Trophoblast cell (in vitro differentiated cells and primary cell): Measurements from ENCODE around the gene RPF1.
"Not testable (repeated sequence)": the region's sequence is repeated elsewhere in the genome, so short reads cannot be mapped to it uniquely, and the experiment has no call there.

Experiments
- DNase-seq, 2 donors: peaks; one replicate each; pipeline ENCODE4 v3.0.0-alpha.2; 2016
- H2AFZ ChIP-seq: 2 replicates; pipeline ENCODE4 v1.6.1; 2013; ENCODE audit warnings: low read length, moderate library complexity, mild to moderate bottlenecking; ENCODE audit not compliant: insufficient read depth, poor library complexity
- H2AK5ac ChIP-seq: 2 replicates; pipeline ENCODE4 v1.6.1; 2013; ENCODE audit warnings: mild to moderate bottlenecking, low read length
- H2BK120ac ChIP-seq: 2 replicates; pipeline ENCODE4 v1.6.1; 2013; ENCODE audit warnings: low read length, mild to moderate bottlenecking, moderate library complexity; ENCODE audit not compliant: insufficient read depth, poor library complexity
- H2BK12ac ChIP-seq: 2 replicates; pipeline ENCODE4 v1.6.1; 2013; ENCODE audit warnings: mild to moderate bottlenecking, low read length, moderate library complexity
- H2BK5ac ChIP-seq: 2 replicates; pipeline ENCODE4 v1.6.1; 2013; ENCODE audit warnings: low read length, low read depth, moderate library complexity, mild to moderate bottlenecking; ENCODE audit not compliant: poor library complexity
- H3K14ac ChIP-seq: 2 replicates; pipeline ENCODE4 v1.6.1; 2013; ENCODE audit warnings: mild to moderate bottlenecking, low read length
- H3K18ac ChIP-seq: 2 replicates; pipeline ENCODE4 v1.6.1; 2013; ENCODE audit warnings: mild to moderate bottlenecking, low read length
- H3K23ac ChIP-seq: 2 replicates; pipeline ENCODE4 v1.6.1; 2013; ENCODE audit warnings: low read length
- H3K27ac ChIP-seq: 2 replicates; pipeline ENCODE4 v1.5.1; 2013; ENCODE audit warnings: low read depth, mild to moderate bottlenecking, inconsistent platforms, low read length, moderate library complexity
- H3K27me3 ChIP-seq: 2 replicates; pipeline ENCODE4 v1.6.1; 2013; ENCODE audit warnings: inconsistent platforms, mild to moderate bottlenecking, low read length, moderate library complexity; ENCODE audit not compliant: insufficient read depth
- H3K36me3 ChIP-seq, 2 experiments: 1 replicate in 1 of 2; 2 replicates in 1 of 2; pipeline ENCODE4 v1.6.1; 2013; ENCODE audit warnings: low read length in 2 of 2, mild to moderate bottlenecking in 2 of 2, moderate library complexity in 1 of 2; ENCODE audit not compliant: insufficient read depth in 2 of 2, control insufficient read depth in 1 of 2
- H3K4ac ChIP-seq: 2 replicates; pipeline ENCODE4 v1.6.1; 2013; ENCODE audit warnings: low read depth, mild to moderate bottlenecking, low read length, moderate library complexity
- H3K4me1 ChIP-seq, 2 experiments: 1 replicate in 1 of 2; 2 replicates in 1 of 2; pipeline ENCODE4 v1.6.1; 2013; ENCODE audit warnings: low read length in 2 of 2, mild to moderate bottlenecking in 2 of 2, moderate library complexity in 1 of 2; ENCODE audit not compliant: insufficient read depth in 2 of 2, control insufficient read depth in 1 of 2
- H3K4me2 ChIP-seq: 2 replicates; pipeline ENCODE4 v1.6.1; 2013; ENCODE audit warnings: inconsistent platforms, mild to moderate bottlenecking, low read length, moderate library complexity
- H3K4me3 ChIP-seq: 2 replicates; pipeline ENCODE4 v1.5.1; 2013; ENCODE audit warnings: mild to moderate bottlenecking, low read depth, low read length, inconsistent platforms
- H3K79me1 ChIP-seq: one replicate; pipeline ENCODE4 v1.6.1; 2013; ENCODE audit warnings: low read length
- H3K79me2 ChIP-seq: 2 replicates; pipeline ENCODE4 v1.6.1; 2013; ENCODE audit warnings: low read length, mild to moderate bottlenecking; ENCODE audit not compliant: control insufficient read depth, insufficient read depth, poor library complexity
- H3K9ac ChIP-seq: 2 replicates; pipeline ENCODE4 v1.6.1; 2013; ENCODE audit warnings: mild to moderate bottlenecking, low read length
- H3K9me3 ChIP-seq: 2 replicates; pipeline ENCODE4 v1.6.1; 2013; ENCODE audit warnings: low read depth, mild to moderate bottlenecking, control low read depth, inconsistent platforms, low read length; ENCODE audit not compliant: insufficient read depth
- H4K12ac ChIP-seq: 2 replicates; pipeline ENCODE4 v1.6.1; 2013; ENCODE audit warnings: low read depth, mild to moderate bottlenecking, low read length, moderate library complexity
- H4K8ac ChIP-seq: 2 replicates; pipeline ENCODE4 v1.6.1; 2013; ENCODE audit warnings: low read depth, mild to moderate bottlenecking, low read length, moderate library complexity
- H4K91ac ChIP-seq: one replicate; pipeline ENCODE4 v1.6.1; 2013; ENCODE audit warnings: low read depth, mild to moderate bottlenecking, low read length, moderate library complexity
- WGBS: extraction: QIAGEN DNeasy Blood & Tissue Kit; methylation state at CpG from one replicate; pipeline ENCODE4 v1.1.7; 2013; ENCODE audit warnings: missing lambda C conversion rate; ENCODE audit not compliant: insufficient read length, insufficient coverage; ENCODE audit errors: extremely low coverage; 5-methylcytosine and 5-hydroxymethylcytosine counted together

The RPF1 gene

GRCh38 chr1:84505493-84506001, 26.5 kb downstream of the RPF1 start:
- Histone ChIP-seq H3K23ac (peak overlapping the region; percentile 83), H2BK5ac (peak overlapping the region; percentile 98), H3K27me3 (no peaks in the 10 kb centered on the region), H3K4me2 (peak overlapping the region; percentile 83), H2AFZ (peak overlapping the region; percentile 63), H3K9ac (peak overlapping the region; percentile 99), H3K36me3 (peaks cover 0 to 3% of the 10 kb centered on the region in 2 experiments), H4K8ac (peak overlapping the region; percentile 94), H3K18ac (peak overlapping the region; percentile 95), H3K79me1 (peaks cover 14% of the 10 kb centered on the region), H3K79me2 (peaks cover 9% of the 10 kb centered on the region), H2BK12ac (peak overlapping the region; percentile 12), H3K4ac (peak overlapping the region; percentile 99), H2BK120ac (peak overlapping the region; percentile 92), H2AK5ac (peak overlapping the region; percentile 81), H3K9me3 (no peaks in the 10 kb centered on the region), H3K27ac (peak overlapping the region; percentile 97), H4K91ac (peak overlapping the region; percentile 95), H3K14ac (peak overlapping the region; percentile 99), H4K12ac (peak overlapping the region; percentile 95), H3K4me1 (peaks cover 4 to 7% of the 10 kb centered on the region in 2 experiments), H3K4me3 (peak overlapping the region; percentile 97)
- no CpG with 5 or more reads among the region's 47 CpGs for WGBS
- peak in 1 of 2 donors; percentile 65 for DNase-seq

- H2BK120ac ChIP-seq = peak within 1 kb of the TSS; percentile 92
- H3K23ac ChIP-seq = peak within 1 kb of the TSS; percentile 83
- no CpG with 5 or more reads among the region's 60 CpGs for WGBS
- DNase-seq = peak; percentile 98 to 99
- peak within 1 kb of the TSS; percentile 95 for H3K18ac ChIP-seq
- peak within 1 kb of the TSS; percentile 63 for H2AFZ ChIP-seq
- H3K9ac ChIP-seq = peak within 1 kb of the TSS; percentile 99
- peaks cover 14% of the 10 kb centered on the region for H3K79me1 ChIP-seq
- H3K14ac ChIP-seq = peak within 1 kb of the TSS; percentile 99
- H3K9me3 ChIP-seq = no peaks in the 10 kb centered on the region
- H3K4me3 ChIP-seq = peak within 1 kb of the TSS; percentile 97
- H3K79me2 ChIP-seq = peaks cover 9% of the 10 kb centered on the region
- peak within 1 kb of the TSS; percentile 12 for H2BK12ac ChIP-seq
- peak within 1 kb of the TSS; percentile 95 for H4K12ac ChIP-seq
- H3K27ac ChIP-seq = peak within 1 kb of the TSS; percentile 97
- peak within 1 kb of the TSS; percentile 94 for H4K8ac ChIP-seq
- H2BK5ac ChIP-seq = peak within 1 kb of the TSS; percentile 98
- peak within 1 kb of the TSS; percentile 89 for H3K4me2 ChIP-seq
- H3K27me3 ChIP-seq = no peaks in the 10 kb centered on the region
- peaks cover 0 to 3% of the 10 kb centered on the region in 2 experiments for H3K36me3 ChIP-seq
- H3K4ac ChIP-seq = peak within 1 kb of the TSS; percentile 99
- H2AK5ac ChIP-seq = peak within 1 kb of the TSS; percentile 81
- peak within 1 kb of the TSS; percentile 95 for H4K91ac ChIP-seq
- H3K4me1 ChIP-seq = peaks cover 4 to 7% of the 10 kb centered on the region in 2 experiments
Measured at GRCh38 chr1:84506002-84506728, 27.1 kb downstream of the RPF1 start, which contains the start of the genes GNG5 and SPATA1. Gene GNG5 (minus strand): TSS chr1:84506581. CDS start chr1:84506091, 490 bp downstream. Gene SPATA1 (plus strand): TSS chr1:84506386. CDS start chr1:84516360, 9,974 bp downstream.

- H3K27me3 ChIP-seq = no peaks in the 10 kb centered on the region
- H2AFZ ChIP-seq = peak overlapping the region; percentile 61
- H2BK5ac ChIP-seq = peak overlapping the region; percentile 71
- peak overlapping the region; percentile 89 for H3K4me2 ChIP-seq
- peak in 1 of 2 donors; percentile 32 for DNase-seq
- peaks cover 0 to 3% of the 10 kb centered on the region in 2 experiments for H3K36me3 ChIP-seq
- no peak overlapping the region for H2BK12ac ChIP-seq
- H4K12ac ChIP-seq = no peak overlapping the region
- H3K23ac ChIP-seq = no peak overlapping the region
- no peak overlapping the region for H2BK120ac ChIP-seq
- H3K27ac ChIP-seq = peak overlapping the region; percentile 97
- H3K9ac ChIP-seq = no peak overlapping the region
- H3K14ac ChIP-seq = no peak overlapping the region
- no CpG with 5 or more reads among the region's 26 CpGs for WGBS
- H3K4me1 ChIP-seq = peaks cover 4 to 7% of the 10 kb centered on the region in 2 experiments
- peaks cover 14% of the 10 kb centered on the region for H3K79me1 ChIP-seq
- H4K8ac ChIP-seq = peak overlapping the region; percentile 57
- peaks cover 9% of the 10 kb centered on the region for H3K79me2 ChIP-seq
- H3K4ac ChIP-seq = no peak overlapping the region
- H4K91ac ChIP-seq = peak overlapping the region; percentile 81
- peak overlapping the region; percentile 73 for H3K4me3 ChIP-seq
- no peak overlapping the region for H3K18ac ChIP-seq
- H3K9me3 ChIP-seq = no peaks in the 10 kb centered on the region
- no peak overlapping the region for H2AK5ac ChIP-seq
Measured at GRCh38 chr1:84506729-84507453, 27.8 kb downstream of the RPF1 start.

- H3K27me3 ChIP-seq, H4K8ac ChIP-seq, H3K27ac ChIP-seq, H4K91ac ChIP-seq, H3K23ac ChIP-seq, H2AK5ac ChIP-seq, H3K18ac ChIP-seq, H3K4me1 ChIP-seq, H3K4me2 ChIP-seq, H2AFZ ChIP-seq, H3K4ac ChIP-seq, H3K14ac ChIP-seq, H2BK5ac ChIP-seq, H3K9me3 ChIP-seq, H3K36me3 ChIP-seq, H3K79me2 ChIP-seq, H4K12ac ChIP-seq, H3K4me3 ChIP-seq, H2BK120ac ChIP-seq, DNase-seq, H2BK12ac ChIP-seq, H3K9ac ChIP-seq: not testable (repeated sequence)
- H3K79me1 ChIP-seq = peaks cover 14% of the 10 kb centered on the region
- WGBS = no CpG with 5 or more reads among the region's 14 CpGs
Measured at GRCh38 chr1:84507887-84508286, 28.8 kb downstream of the RPF1 start.
